Central memory CD8-positive, alpha-beta T cell (primary cell): ENCODE data around the gene DNAH7.

Experiments used
- ATAC-seq: fragments of 150-1000 bp; cut with Tn5 transposase; replicated peaks from 2 replicates; pipeline ENCODE4 v1.10.0; 2022; ENCODE audit warnings: mild to moderate bottlenecking, moderate FRiP score, moderate number of reproducible peaks; ENCODE audit not compliant: poor library complexity, severe bottlenecking; ENCODE audit errors: extremely low read depth
- DNase-seq, 2 donors: peaks; one replicate each; pipeline ENCODE4 v3.0.0; 2021; ENCODE audit warnings: low spot score in 2 of 2
- H3K27ac Mint-ChIP-seq: one replicate; pipeline ENCODE4 v1.8.0; 2022; ENCODE audit warnings: low read depth, mild to moderate bottlenecking, moderate library complexity, mixed read lengths
- H3K27me3 Mint-ChIP-seq: one replicate; pipeline ENCODE4 v1.8.0; 2022; ENCODE audit warnings: mixed read lengths
- H3K36me3 Mint-ChIP-seq: one replicate; pipeline ENCODE4 v1.8.0; 2022; ENCODE audit warnings: mild to moderate bottlenecking, moderate library complexity, mixed read lengths; ENCODE audit not compliant: insufficient read depth
- H3K4me1 Mint-ChIP-seq: one replicate; pipeline ENCODE4 v1.8.0; 2022; ENCODE audit warnings: mixed read lengths
- H3K4me3 Mint-ChIP-seq: one replicate; pipeline ENCODE4 v1.8.0; 2022; ENCODE audit warnings: mild to moderate bottlenecking, moderate library complexity, mixed read lengths
- H3K9me3 Mint-ChIP-seq: one replicate; pipeline ENCODE4 v1.8.0; 2022; ENCODE audit warnings: mixed read lengths

The DNAH7 gene

GRCh38 chr2:195830968-195831950 lies 237.4 kb downstream of the DNAH7 start:
- DNase-seq: no peak
- ATAC-seq: no peak
- Mint-ChIP-seq H3K36me3 (no peaks in the 10 kb centered on the region), H3K27me3 (peaks cover 32% of the 10 kb centered on the region), H3K9me3 (no peaks in the 10 kb centered on the region), H3K4me1 (no peaks in the 10 kb centered on the region), H3K4me3 (no peak overlapping the region), H3K27ac (no peak overlapping the region)

- H3K4me1 Mint-ChIP-seq: no peaks in the 10 kb centered on the region
- DNase-seq: no peak
- no peak overlapping the region for H3K27ac Mint-ChIP-seq
- ATAC-seq: no peak
- no peaks in the 10 kb centered on the region for H3K9me3 Mint-ChIP-seq
- H3K36me3 Mint-ChIP-seq: no peaks in the 10 kb centered on the region
- no peak overlapping the region for H3K4me3 Mint-ChIP-seq
- peaks cover 7% of the 10 kb centered on the region for H3K27me3 Mint-ChIP-seq
These were observed 244.2 kb downstream of the DNAH7 start for GRCh38 chr2:195824478-195824877.

DNA sequence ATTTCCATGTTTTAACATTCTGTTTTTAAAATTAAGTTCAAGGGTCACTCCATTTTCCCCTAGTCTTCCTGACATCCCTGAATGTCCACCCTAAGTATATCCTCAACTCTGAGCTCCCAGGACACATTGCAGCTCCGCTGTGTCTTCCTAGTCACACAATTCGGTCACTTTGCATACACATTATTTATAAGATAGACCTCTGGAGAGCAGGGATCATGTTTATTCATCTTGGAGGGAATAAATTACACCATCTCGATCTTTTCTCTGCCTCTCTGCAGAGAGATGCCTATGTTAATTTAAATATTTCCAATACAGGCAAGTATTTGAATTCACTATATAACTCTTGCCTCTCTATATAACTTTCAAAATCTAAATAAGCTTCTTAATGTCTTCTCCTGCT lies 245.4 kb downstream of the DNAH7 start:
- H3K36me3 Mint-ChIP-seq: no peaks in the 10 kb centered on the region
- DNase-seq (no peak), ATAC-seq (no peak)
- H3K27me3 Mint-ChIP-seq: peaks cover 15% of the 10 kb centered on the region
- H3K27ac Mint-ChIP-seq: no peak overlapping the region
- H3K4me1 Mint-ChIP-seq: no peaks in the 10 kb centered on the region
- no peak overlapping the region for H3K4me3 Mint-ChIP-seq
- H3K9me3 Mint-ChIP-seq: no peaks in the 10 kb centered on the region

DNA sequence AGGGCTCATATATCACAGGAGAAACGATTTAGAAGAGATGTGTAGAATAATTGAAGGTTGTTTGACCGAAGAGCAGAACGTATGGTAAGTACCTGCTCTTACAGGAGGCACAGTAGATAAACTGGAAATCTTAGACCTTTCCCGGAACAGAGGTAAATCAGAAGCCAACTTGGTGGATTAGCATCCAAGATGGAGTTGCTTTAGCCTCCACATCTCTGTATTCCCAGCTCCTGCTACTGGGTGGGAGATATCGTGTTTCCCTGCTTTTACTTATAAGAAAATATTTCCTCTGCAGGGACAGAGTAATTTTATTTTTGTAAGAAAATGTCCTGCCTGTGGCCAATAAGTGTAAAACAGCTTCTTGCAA lies 247.1 kb downstream of the DNAH7 start:
- peaks cover 15% of the 10 kb centered on the region for H3K27me3 Mint-ChIP-seq
- no peaks in the 10 kb centered on the region for H3K36me3 Mint-ChIP-seq
- ATAC-seq (no peak), DNase-seq (no peak)
- no peaks in the 10 kb centered on the region for H3K4me1 Mint-ChIP-seq
- no peak overlapping the region for H3K27ac Mint-ChIP-seq
- no peak overlapping the region for H3K4me3 Mint-ChIP-seq
- H3K9me3 Mint-ChIP-seq: no peaks in the 10 kb centered on the region

DNA sequence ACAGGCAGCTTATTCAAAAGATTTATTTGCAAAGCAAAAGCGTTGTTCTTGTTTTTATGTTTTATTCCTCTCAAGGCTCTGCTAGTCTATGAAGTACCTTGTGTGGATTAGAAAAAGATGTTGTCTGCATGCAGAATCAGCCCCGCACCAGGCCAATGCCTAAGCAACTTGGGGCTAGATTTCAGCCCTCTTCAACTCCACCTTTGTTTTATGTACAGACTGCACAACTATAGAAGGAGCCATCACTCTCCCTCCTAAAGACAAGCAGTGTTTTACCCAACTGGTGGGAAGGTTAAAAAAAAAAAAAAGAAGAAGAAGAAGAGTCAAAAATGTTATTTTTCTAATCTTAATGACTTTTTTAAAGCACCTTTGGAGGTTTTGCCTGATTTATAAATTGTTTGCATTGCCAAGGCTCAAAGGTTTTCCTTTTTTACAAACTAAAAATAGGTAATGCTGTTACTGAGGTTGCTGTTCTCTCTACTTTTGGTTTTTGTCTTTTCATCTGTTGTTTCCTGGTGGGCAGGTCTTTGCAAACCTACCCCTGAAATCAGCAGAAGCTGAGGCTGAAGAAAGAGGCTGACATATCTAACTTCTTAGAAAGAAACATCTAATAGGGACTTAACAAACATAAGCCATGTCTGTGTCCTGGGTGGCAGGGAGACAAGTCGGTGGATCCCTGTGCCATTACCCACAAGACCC lies 247.6 kb downstream of the DNAH7 start:
- no peaks in the 10 kb centered on the region for H3K36me3 Mint-ChIP-seq
- H3K27me3 Mint-ChIP-seq: peaks cover 15% of the 10 kb centered on the region
- DNase-seq: no peak
- H3K27ac Mint-ChIP-seq: no peak overlapping the region
- H3K9me3 Mint-ChIP-seq: no peaks in the 10 kb centered on the region
- H3K4me3 Mint-ChIP-seq: no peak overlapping the region
- H3K4me1 Mint-ChIP-seq: no peaks in the 10 kb centered on the region
- ATAC-seq: no peak

GRCh38 chr2:195820373-195820772 lies 248.3 kb downstream of the DNAH7 start:
- H3K9me3 Mint-ChIP-seq: no peaks in the 10 kb centered on the region
- H3K36me3 Mint-ChIP-seq: no peaks in the 10 kb centered on the region
- no peak overlapping the region for H3K4me3 Mint-ChIP-seq
- peaks cover 15% of the 10 kb centered on the region for H3K27me3 Mint-ChIP-seq
- H3K4me1 Mint-ChIP-seq: no peaks in the 10 kb centered on the region
- DNase-seq (no peak), ATAC-seq (no peak)
- no peak overlapping the region for H3K27ac Mint-ChIP-seq

DNA sequence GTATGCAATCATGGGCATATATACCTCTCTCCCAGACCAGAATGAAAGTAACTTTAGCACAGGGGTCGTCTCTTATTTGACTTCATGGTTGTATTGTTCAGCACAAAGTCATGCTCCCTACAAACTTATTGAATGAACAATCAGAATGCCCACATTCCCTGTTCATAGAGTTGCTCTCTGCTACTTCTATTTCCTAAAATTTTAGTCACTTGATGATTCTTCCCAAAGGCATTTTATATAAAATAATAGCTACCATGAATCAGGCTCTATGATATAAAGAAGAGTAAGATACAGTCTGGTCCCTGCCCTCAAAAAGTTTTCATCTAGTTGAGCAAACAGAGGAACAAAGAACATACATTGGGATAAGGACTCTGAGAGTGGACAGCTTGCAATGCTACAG lies 249.4 kb downstream of the DNAH7 start:
- no peak for ATAC-seq
- Mint-ChIP-seq H3K4me3 (no peak overlapping the region), H3K9me3 (no peaks in the 10 kb centered on the region), H3K4me1 (no peaks in the 10 kb centered on the region), H3K36me3 (no peaks in the 10 kb centered on the region), H3K27me3 (peaks cover 15% of the 10 kb centered on the region), H3K27ac (no peak overlapping the region)
- no peak for DNase-seq

DNA sequence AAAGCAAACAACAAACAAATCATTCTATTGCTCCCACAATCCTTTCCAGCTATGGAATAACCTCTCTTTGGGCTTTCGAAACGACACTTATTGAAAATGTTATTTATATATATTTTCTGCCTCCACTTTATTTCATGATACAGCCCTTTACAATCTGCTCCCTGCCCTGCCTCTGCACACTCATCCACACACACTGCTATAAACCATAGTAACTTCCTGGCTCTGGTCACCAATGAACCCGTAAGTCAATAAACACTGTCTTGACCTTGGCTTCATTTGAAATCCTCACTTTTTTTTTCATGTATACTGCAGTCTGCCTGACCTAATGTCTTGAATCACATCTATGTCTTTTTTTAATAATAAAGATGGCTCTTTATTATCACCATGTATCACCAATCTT lies 250.1 kb downstream of the DNAH7 start:
- H3K36me3 Mint-ChIP-seq: no peaks in the 10 kb centered on the region
- no peaks in the 10 kb centered on the region for H3K9me3 Mint-ChIP-seq
- DNase-seq (no peak), ATAC-seq (no peak)
- no peak overlapping the region for H3K4me3 Mint-ChIP-seq
- peaks cover 22% of the 10 kb centered on the region for H3K27me3 Mint-ChIP-seq
- H3K27ac Mint-ChIP-seq: no peak overlapping the region
- no peaks in the 10 kb centered on the region for H3K4me1 Mint-ChIP-seq

DNA sequence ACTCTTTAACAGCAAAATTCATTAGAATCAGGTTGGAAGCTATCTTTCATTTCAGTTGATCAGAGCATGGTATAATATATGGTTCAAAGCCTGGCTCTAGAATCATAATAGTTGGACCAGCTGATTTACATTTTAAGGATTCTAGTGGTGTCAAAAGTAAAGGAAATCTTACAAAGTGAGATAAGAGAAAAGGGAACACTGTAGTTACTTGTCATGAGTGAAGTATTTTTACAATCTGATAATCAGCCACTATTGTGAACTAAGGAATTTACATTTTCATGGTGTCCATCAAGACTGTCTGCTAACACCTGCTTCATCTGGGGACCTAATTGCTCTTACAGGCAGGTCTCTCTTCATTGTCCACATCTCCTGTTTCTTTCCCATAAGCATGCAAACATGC lies 250.5 kb downstream of the DNAH7 start:
- Mint-ChIP-seq H3K27ac (no peak overlapping the region), H3K4me3 (no peak overlapping the region), H3K27me3 (peaks cover 24% of the 10 kb centered on the region), H3K36me3 (no peaks in the 10 kb centered on the region), H3K9me3 (no peaks in the 10 kb centered on the region), H3K4me1 (no peaks in the 10 kb centered on the region)
- DNase-seq (no peak), ATAC-seq (no peak)

DNA sequence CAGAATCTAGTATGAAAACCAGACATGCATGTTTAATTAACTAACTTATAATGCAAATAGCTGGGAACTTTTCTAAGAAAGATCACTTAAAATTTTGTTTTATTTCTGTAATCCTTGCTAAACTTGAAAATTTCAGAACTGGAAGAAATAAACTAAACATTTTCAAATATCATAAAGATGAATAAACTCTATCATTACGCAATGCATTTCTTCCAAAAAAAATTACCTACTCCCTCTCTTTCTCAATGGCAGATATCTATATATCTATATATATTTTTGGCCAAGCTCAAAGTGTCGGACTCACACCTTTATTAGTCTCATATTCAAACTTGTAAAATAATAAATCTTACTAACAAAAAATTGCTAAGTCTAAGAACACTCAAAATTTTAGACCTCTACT lies 253.6 kb downstream of the DNAH7 start:
- Mint-ChIP-seq H3K36me3 (no peaks in the 10 kb centered on the region), H3K27ac (no peak overlapping the region), H3K4me1 (no peaks in the 10 kb centered on the region), H3K4me3 (no peak overlapping the region), H3K27me3 (peaks cover 34% of the 10 kb centered on the region), H3K9me3 (no peaks in the 10 kb centered on the region)
- ATAC-seq: no peak
- no peak for DNase-seq

DNA sequence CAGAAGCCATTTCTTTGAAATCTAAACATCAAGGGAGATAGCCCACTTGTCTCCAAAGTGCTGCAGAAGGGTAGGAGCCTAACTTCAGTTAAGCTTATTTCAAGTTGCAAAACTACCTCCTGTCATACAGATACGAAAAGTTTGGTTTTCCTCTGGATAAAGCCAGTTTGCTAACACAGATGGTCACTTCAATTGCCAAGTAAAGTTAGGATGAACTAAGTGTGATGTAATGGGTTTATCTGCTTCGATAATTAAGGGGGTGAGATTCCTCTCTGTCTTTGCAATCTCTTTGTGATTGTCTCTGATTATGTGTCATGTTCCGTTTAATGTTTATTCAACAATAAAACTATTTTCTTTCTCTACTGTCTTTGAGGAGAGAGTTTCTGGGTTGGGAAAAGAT lies 255.2 kb downstream of the DNAH7 start:
- ATAC-seq (no peak), DNase-seq (no peak)
- no peaks in the 10 kb centered on the region for H3K36me3 Mint-ChIP-seq
- no peak overlapping the region for H3K4me3 Mint-ChIP-seq
- H3K9me3 Mint-ChIP-seq: no peaks in the 10 kb centered on the region
- H3K27me3 Mint-ChIP-seq: peaks cover 27% of the 10 kb centered on the region
- H3K27ac Mint-ChIP-seq: no peak overlapping the region
- H3K4me1 Mint-ChIP-seq: no peaks in the 10 kb centered on the region

- no peak for DNase-seq
- Mint-ChIP-seq H3K36me3 (no peaks in the 10 kb centered on the region), H3K9me3 (no peaks in the 10 kb centered on the region), H3K4me3 (no peak overlapping the region), H3K27me3 (peaks cover 37% of the 10 kb centered on the region), H3K4me1 (no peaks in the 10 kb centered on the region), H3K27ac (no peak overlapping the region)
- no peak for ATAC-seq
These were observed 258.1 kb downstream of the DNAH7 start for GRCh38 chr2:195810340-195811098.
